Calu3 (cell line): ENCODE results near the gene SSPN. TPM values are rescaled to one million over a fixed set of nuclear protein-coding genes. Genes with fewer than 3 reads are reported as not detected.

Experiments
- BruUV-seq: library from RNA; stranded (reverse); fragments of 400-500 nt; replicated peaks from 2 replicates; lab custom pipeline; 2021; lab: Mats Ljungman, UMichigan
- CTCF ChIA-PET: fragments of 300-600 bp; sonication (Branson Sonifier 250); formaldehyde crosslinking; loops from one replicate; lab custom pipeline; 2022; ENCODE audit warnings: antibody characterized with exemption; lab: Charles Lee
- DNase-seq: peaks from one replicate; pipeline ENCODE4 v3.0.0; 2022
- H3K27ac Mint-ChIP-seq: one replicate; pipeline ENCODE4 v1.8.0; 2022; ENCODE audit warnings: mixed read lengths; ENCODE audit not compliant: unreplicated experiment
- H3K27me3 Mint-ChIP-seq: one replicate; pipeline ENCODE4 v1.8.0; 2022; ENCODE audit warnings: mixed read lengths; ENCODE audit not compliant: unreplicated experiment
- H3K36me3 Mint-ChIP-seq: one replicate; pipeline ENCODE4 v1.8.0; 2022; ENCODE audit warnings: mild to moderate bottlenecking, moderate library complexity, mixed read lengths; ENCODE audit not compliant: insufficient read depth, unreplicated experiment
- H3K4me1 Mint-ChIP-seq: one replicate; pipeline ENCODE4 v1.8.0; 2022; ENCODE audit warnings: mild to moderate bottlenecking, low read depth, mixed read lengths; ENCODE audit not compliant: unreplicated experiment
- H3K4me3 Mint-ChIP-seq: one replicate; pipeline ENCODE4 v1.8.0; 2022; ENCODE audit warnings: mild to moderate bottlenecking, low read depth, moderate library complexity, mixed read lengths; ENCODE audit not compliant: unreplicated experiment
- H3K9me3 Mint-ChIP-seq: one replicate; pipeline ENCODE4 v1.8.0; 2022; ENCODE audit warnings: low read depth, mixed read lengths; ENCODE audit not compliant: unreplicated experiment
- intact Hi-C: fragments of 100-400 bp; cut with micrococcal nuclease; formaldehyde crosslinking; loops from one replicate; pipeline ENCODE4 v1.10.0; 2022; ENCODE audit not compliant: unreplicated experiment
- total RNA-seq: library from RNA; stranded (reverse); gene quantifications from 2 replicates; pipeline ENCODE4 v1.2.3, GENCODE V29; 2022
- TF ChIP-seq, protein P1 (sequence below): fragments of 200-600 bp; IDR thresholded peaks from one replicate; pipeline ENCODE4 v1.8.0; 2022; ENCODE audit warnings: antibody characterized with exemption; ENCODE audit not compliant: unreplicated experiment

SSPN gene
- total RNA-seq, 1 experiment from 2014 or later, result 8.9 TPM

DNA sequence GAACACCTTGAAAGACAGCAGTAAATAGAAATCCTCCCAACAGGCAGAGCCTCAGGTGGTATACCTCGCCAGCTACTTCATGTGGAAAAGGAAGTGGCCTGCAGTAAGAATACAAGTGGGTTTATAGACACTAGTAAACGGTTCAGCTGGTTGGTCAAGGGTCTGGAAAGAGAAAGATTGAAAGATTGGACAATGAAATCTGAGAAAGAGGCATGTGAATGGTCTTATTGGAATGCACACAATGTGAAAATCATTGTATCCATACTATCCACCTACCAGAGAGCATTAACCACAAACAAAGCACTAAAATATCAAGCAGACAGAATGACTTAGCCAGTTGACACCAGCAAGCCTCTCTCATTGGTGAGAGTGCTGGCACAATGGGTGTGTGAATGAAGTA, 98.2 kb downstream of the SSPN start:
- H3K27me3 Mint-ChIP-seq, result no peaks in the 10 kb centered on the region
- no peak overlapping the region for H3K4me3 Mint-ChIP-seq
- peaks cover under 1% of the 10 kb centered on the region for H3K4me1 Mint-ChIP-seq
- no peak for DNase-seq
- H3K27ac Mint-ChIP-seq, result no peak overlapping the region
- no peaks in the 10 kb centered on the region for H3K36me3 Mint-ChIP-seq
- H3K9me3 Mint-ChIP-seq, result no peaks in the 10 kb centered on the region
- intact Hi-C loops, result no loop called here
- TF ChIP-seq, protein P1, sequence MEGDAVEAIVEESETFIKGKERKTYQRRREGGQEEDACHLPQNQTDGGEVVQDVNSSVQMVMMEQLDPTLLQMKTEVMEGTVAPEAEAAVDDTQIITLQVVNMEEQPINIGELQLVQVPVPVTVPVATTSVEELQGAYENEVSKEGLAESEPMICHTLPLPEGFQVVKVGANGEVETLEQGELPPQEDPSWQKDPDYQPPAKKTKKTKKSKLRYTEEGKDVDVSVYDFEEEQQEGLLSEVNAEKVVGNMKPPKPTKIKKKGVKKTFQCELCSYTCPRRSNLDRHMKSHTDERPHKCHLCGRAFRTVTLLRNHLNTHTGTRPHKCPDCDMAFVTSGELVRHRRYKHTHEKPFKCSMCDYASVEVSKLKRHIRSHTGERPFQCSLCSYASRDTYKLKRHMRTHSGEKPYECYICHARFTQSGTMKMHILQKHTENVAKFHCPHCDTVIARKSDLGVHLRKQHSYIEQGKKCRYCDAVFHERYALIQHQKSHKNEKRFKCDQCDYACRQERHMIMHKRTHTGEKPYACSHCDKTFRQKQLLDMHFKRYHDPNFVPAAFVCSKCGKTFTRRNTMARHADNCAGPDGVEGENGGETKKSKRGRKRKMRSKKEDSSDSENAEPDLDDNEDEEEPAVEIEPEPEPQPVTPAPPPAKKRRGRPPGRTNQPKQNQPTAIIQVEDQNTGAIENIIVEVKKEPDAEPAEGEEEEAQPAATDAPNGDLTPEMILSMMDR, result no peak
- BruUV-seq, result no TSS peak
- CTCF ChIA-PET, result interaction anchor here (0.6 kb wide), 1 partner anchor 9 kb away, joined by 3 read pairs; no protein-coding TSS in a partner anchor

DNA sequence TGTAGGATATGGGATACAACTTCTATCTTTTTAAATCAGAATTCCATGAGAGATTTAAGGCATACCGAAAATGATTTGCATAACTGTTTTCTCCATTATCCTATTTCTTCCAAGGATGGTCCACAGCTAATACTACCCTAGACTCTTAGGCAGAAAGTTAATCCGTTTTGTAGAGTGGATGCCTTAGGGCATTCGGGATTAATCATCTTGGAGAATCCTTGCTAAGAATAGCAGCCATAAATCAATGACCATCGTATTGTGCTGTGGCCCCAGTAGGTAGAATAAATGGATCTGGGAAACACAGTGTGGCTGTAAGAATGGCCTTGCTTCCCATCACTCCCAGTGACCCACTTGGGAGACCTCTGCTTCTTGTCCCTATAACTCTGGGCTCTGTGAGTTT, 99.6 kb downstream of the SSPN start:
- CTCF ChIA-PET, result no interaction called here
- intact Hi-C loops, result no loop called here
- Mint-ChIP-seq H3K27me3 (no peaks in the 10 kb centered on the region), H3K9me3 (no peaks in the 10 kb centered on the region), H3K27ac (no peak overlapping the region), H3K36me3 (no peaks in the 10 kb centered on the region), H3K4me3 (no peak overlapping the region), H3K4me1 (peaks cover 9% of the 10 kb centered on the region)
- BruUV-seq, result no TSS peak
- TF ChIP-seq, protein P1, result no peak
- DNase-seq, result no peak

DNA sequence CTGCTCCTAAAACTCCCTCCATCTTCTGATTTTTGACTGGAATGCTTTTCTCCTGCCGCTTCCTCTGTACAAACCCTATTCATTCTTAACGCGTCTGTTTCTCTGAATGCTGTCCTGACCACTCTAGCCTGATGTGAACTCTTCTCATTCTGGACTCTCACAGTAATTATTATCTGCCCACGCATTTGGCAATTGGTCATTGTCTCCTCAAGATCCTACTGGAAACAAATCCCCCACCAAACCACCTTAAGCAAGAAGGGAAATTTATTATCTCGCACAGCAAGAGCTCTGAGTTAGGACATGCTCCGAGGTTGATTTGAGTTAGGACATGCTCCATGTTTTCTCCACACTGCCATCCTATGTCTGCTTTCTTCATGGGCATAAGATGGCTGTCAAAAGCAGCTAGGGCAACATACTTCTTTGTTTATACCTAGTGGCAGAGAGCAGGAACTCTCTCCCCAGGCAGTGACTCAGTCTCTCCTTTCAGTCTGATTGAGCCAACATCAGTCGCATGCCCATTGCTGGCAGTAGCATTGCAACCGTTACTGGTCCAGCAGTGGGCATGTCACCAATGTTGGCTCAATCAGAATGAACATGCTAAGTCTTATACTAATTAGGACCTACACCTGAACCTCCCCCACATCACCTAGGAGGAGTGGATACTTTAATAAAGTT, 102.2 kb downstream of the SSPN start:
- Mint-ChIP-seq H3K9me3 (no peaks in the 10 kb centered on the region), H3K4me3 (no peak overlapping the region), H3K4me1 (peaks cover 18% of the 10 kb centered on the region), H3K36me3 (no peaks in the 10 kb centered on the region), H3K27ac (no peak overlapping the region), H3K27me3 (no peaks in the 10 kb centered on the region)
- no peak for DNase-seq
- BruUV-seq, result no TSS peak
- TF ChIP-seq, protein P1, result no peak
- intact Hi-C loops, result no loop called here
- CTCF ChIA-PET, result interaction anchor here (1.1 to 1.3 kb wide), 2 partner anchors 9 to 21 kb away, joined by 3 to 4 read pairs; no protein-coding TSS in a partner anchor

DNA sequence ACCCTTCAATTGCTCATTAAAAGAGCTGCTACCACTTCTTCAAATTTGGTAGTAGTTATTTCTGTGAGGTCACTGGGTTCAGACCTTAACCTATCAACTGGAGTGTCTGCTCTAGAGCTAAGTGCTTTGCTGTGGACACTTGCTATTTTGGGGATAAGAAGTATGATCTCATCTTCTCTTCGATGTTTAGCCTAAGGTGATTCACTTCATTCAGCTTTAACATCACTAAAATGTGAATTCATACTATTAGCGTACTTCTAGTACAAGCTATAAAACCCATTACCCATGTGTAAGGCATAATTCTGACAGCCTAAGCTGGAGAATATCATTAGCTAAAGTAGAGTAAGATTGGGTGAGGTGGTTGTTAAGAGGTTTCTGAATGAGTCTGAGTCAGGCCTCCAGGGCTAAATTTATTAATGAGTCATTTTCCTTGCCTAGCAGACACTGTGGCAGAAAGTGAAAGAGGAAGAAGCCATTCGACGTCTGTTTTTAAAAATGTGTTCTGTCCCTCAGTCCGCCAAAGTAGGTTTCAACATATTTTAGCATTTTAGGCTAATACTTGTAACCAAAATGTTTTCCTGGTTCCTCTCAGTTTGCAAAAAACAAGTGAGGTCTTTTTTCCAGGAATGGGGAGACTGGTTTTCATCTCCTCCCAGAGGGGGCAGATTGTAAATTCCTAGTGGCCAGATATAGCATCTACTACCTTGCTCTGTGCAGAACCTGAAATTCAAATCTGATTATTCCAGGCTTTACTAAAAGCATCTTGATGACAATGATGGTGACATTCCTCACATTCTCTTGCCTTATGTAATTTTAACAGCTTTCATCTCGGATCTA, 103.6 kb downstream of the SSPN start:
- DNase-seq, result peak; percentile 32
- peaks cover 18% of the 10 kb centered on the region for H3K4me1 Mint-ChIP-seq

More for the DNA sequence above, 103.6 kb downstream of the SSPN start:
- Mint-ChIP-seq H3K4me3 (peak overlapping the region; percentile 14), H3K27ac (peak overlapping the region; percentile 7), H3K27me3 (no peaks in the 10 kb centered on the region), H3K9me3 (no peaks in the 10 kb centered on the region), H3K36me3 (no peaks in the 10 kb centered on the region)
- intact Hi-C loops, result no loop called here
- BruUV-seq, result no TSS peak
- CTCF ChIA-PET, result interaction anchor here (0.5 to 1.3 kb wide), 6 partner anchors 11 to 174 kb away, joined by 3 to 5 read pairs (median 3); partner anchors contain the start of gene BHLHE41
- TF ChIP-seq, protein P1, result peak; percentile 12
